Naive thymus-derived CD8-positive, alpha-beta T cell (primary cell): Measurements from ENCODE around the gene INSYN2B. TPM values are rescaled to one million over a fixed set of nuclear protein-coding genes. Genes with fewer than 3 reads are reported as not detected.

ENCODE experiments used
- ATAC-seq, 2 donors: fragments of 150-1000 bp; cut with Tn5 transposase in 1 of 2; sonication (Bioruptor Pico), chemical (Tn5 transposase) in 1 of 2; 1 replicate in 1 of 2; 2 replicates in 1 of 2; pipeline ENCODE4 v1.10.0; 2021; ENCODE audit warnings: mild to moderate bottlenecking in 2 of 2, moderate library complexity in 2 of 2
- POLR2A ChIA-PET: fragments of 350-600 bp; sonication (Branson Sonifier 250); formaldehyde crosslinking; loops from one replicate; lab custom pipeline; 2021; ENCODE audit warnings: antibody characterized with exemption; lab: Charles Lee
- DNase-seq, 10 donors: peaks; one replicate each; pipeline versions ENCODE4 v3.0.0 to v3.0.0-alpha.2; 2020 to 2022
- H3K27ac Mint-ChIP-seq, 10 donors: one replicate each; pipeline ENCODE4 v1.8.0; 2020 to 2022; ENCODE audit warnings: mild to moderate bottlenecking in 10 of 10, mixed read lengths in 10 of 10, moderate library complexity in 4 of 10, inconsistent platforms in 1 of 10
- H3K27me3 Mint-ChIP-seq, 5 donors: one replicate each; pipeline ENCODE4 v1.8.0; 2021 to 2022; ENCODE audit warnings: mixed read lengths in 5 of 5
- H3K36me3 Mint-ChIP-seq, 3 donors: one replicate each; pipeline ENCODE4 v1.8.0; 2020 to 2022; ENCODE audit warnings: mixed read lengths in 3 of 3, mild to moderate bottlenecking in 2 of 3, inconsistent platforms in 1 of 3
- H3K4me1 Mint-ChIP-seq, 4 donors: one replicate each; pipeline ENCODE4 v1.8.0; 2021 to 2022; ENCODE audit warnings: mixed read lengths in 4 of 4
- H3K4me3 Mint-ChIP-seq, 10 donors: one replicate each; pipeline ENCODE4 v1.8.0; 2020 to 2022; ENCODE audit warnings: mild to moderate bottlenecking in 10 of 10, mixed read lengths in 10 of 10, moderate library complexity in 6 of 10, inconsistent platforms in 1 of 10
- H3K9me3 Mint-ChIP-seq, 9 donors: one replicate each; pipeline ENCODE4 v1.8.0; 2020 to 2022; ENCODE audit warnings: mixed read lengths in 9 of 9, mild to moderate bottlenecking in 3 of 9, inconsistent platforms in 1 of 9, moderate library complexity in 1 of 9
- polyA plus RNA-seq, 3 donors: library from polyadenylated mRNA; unstranded; fragments of 300-500 nt; fragmentation: Illumina TruSeq; gene quantifications; one replicate each; pipeline ENCODE4 v1.2.3, GENCODE V29; 2021
- total RNA-seq, 8 experiments: library from RNA in 2 of 8; stranded (reverse) in 2 of 8; gene quantifications; one replicate each; pipeline ENCODE4 v1.2.3 and lab custom pipeline; 2021 to 2026

Gene INSYN2B
- total and polyA plus RNA-seq, 5 experiments from 2014 or later: 0.05 TPM; not detected in 4

DNA sequence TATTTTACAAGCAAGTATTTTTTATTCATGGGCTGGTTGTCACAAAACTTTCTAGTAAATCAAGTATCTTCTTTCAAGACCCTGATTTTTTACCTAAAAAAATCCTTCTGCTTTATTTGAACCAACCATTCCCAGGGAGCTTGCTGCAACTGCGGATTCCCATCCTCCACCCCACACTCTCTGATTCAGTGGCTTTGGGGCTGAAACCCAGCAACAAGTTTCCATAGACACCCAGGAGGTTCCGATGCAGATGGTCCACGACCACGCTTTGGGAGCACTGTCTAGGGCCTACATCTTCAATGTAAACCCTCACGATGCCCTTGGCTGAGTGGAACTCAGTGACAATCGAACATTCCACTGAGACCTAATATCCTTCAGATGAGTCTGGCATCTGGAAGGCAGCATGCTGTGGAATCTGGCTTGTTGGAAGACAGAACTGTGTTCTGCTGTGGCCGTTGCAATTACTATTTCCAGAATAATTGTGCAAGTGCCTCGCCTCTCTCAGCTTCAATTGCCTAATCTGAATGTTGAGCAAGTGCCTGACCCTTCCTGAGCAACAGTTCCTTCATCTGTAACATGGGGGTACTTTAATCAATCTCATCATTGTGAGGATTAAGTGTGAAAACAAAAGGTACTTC is 105.1 kb downstream of the INSYN2B start:
- ATAC-seq (no peak), DNase-seq (no peak)
- H3K4me1 Mint-ChIP-seq: peaks cover 12 to 36% (median 19%) of the 10 kb centered on the region in 4 donors
- H3K27ac Mint-ChIP-seq: peak overlapping the region in 1 of 10 donors; percentile 32
- peaks cover 5 to 73% (median 26%) of the 10 kb centered on the region in 3 donors for H3K36me3 Mint-ChIP-seq
- POLR2A ChIA-PET: no interaction called here
- no peak overlapping the region for H3K4me3 Mint-ChIP-seq
- H3K27me3 Mint-ChIP-seq: no peaks in the 10 kb centered on the region
- no peaks in the 10 kb centered on the region for H3K9me3 Mint-ChIP-seq

DNA sequence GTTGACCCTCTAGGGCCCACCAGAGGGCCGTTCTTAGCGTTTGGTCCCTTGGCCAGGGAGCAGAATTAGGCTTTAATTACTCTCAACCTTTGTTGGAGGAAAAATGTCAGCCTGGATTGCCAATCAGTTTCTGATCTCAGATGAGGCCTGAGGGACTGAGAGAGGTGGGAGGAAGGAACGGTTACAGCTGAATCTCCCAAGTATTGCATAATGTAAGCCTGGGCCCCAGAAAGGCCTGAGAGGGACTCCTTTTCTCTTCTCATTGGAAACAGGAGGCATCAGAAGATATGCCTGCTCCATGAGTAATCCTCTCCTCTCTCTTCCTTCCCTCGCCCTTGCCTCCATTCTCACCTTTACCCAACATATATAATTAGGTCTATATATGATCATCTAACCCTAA is 105.7 kb downstream of the INSYN2B start:
- Mint-ChIP-seq H3K27ac (peak overlapping the region in 1 of 10 donors; percentile 32), H3K27me3 (no peaks in the 10 kb centered on the region), H3K9me3 (no peaks in the 10 kb centered on the region), H3K4me1 (peaks cover 14 to 36% (median 17%) of the 10 kb centered on the region in 4 donors), H3K4me3 (no peak overlapping the region), H3K36me3 (peaks cover 5 to 79% (median 30%) of the 10 kb centered on the region in 3 donors)
- POLR2A ChIA-PET: no interaction called here
- no peak for ATAC-seq
- DNase-seq: no peak

- no peak for DNase-seq
- no peak for ATAC-seq
- no peak overlapping the region for H3K27ac Mint-ChIP-seq
- H3K4me1 Mint-ChIP-seq: peaks cover 13 to 33% (median 15%) of the 10 kb centered on the region in 4 donors
- H3K36me3 Mint-ChIP-seq: peaks cover 5 to 79% (median 27%) of the 10 kb centered on the region in 3 donors
- no peaks in the 10 kb centered on the region for H3K9me3 Mint-ChIP-seq
- no peaks in the 10 kb centered on the region for H3K27me3 Mint-ChIP-seq
- H3K4me3 Mint-ChIP-seq: no peak overlapping the region
- POLR2A ChIA-PET: interaction anchor here (0.6 kb wide), 1 partner anchor 869 kb away, joined by 3 read pairs; no protein-coding TSS in a partner anchor
These were observed 106.7 kb downstream of the INSYN2B start for GRCh38 chr5:169873642-169874041.

DNA sequence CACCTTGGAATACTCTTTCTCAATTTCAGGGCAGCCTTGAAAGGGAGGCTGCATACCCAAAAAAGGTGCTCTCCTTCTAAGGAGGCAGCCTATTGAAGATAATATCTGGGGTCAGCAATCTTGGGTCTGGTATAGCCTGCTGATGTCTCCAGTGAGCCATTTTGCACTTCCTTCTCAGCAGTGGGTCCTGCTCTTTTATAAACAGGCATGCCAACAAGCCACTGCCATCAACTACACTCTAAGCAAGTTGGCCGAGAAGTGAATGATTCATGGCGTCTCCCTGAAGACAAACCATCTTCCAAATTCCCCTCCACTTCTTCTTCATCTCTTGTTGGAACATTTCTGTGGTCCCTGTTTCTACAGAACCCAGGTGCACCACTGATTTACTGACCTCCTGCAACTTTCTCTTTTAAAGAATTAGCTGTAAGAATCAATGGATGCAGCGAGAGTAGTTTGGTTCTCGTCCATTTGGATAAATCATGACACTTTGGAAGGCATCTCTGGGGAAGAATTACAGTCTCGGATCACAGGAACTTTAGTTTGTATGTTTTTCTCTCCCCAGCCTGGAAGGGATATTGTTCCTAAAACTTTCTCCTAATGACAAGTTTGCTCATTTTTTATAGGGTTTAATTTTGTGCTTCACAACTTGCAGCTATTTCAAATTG is 108.3 kb downstream of the INSYN2B start:
- Mint-ChIP-seq H3K27ac (no peak overlapping the region), H3K36me3 (peaks cover 10 to 76% (median 33%) of the 10 kb centered on the region in 3 donors), H3K4me1 (peaks cover 8 to 20% (median 10%) of the 10 kb centered on the region in 4 donors), H3K4me3 (no peak overlapping the region), H3K9me3 (no peaks in the 10 kb centered on the region), H3K27me3 (no peaks in the 10 kb centered on the region)
- ATAC-seq (no peak), DNase-seq (no peak)
- POLR2A ChIA-PET: no interaction called here

DNA sequence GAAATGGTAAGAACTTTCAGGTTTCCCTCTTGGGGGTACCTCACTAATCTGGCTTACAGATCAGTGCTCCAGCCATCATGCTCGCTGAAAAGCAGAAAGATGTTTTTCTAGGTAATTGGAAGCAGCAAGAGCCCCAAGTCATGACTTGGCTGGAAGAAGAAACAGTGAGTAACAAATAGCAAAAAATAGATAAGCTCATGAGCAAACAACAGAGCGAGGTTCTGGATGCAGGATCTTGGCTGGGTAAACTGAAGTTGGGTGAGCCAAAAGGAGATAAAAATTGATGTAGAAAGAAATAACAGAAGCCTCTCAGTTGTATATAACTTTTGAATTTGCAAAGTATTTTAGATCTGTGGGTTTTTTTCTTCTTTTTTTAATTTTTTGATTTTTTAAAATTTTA is 110.1 kb downstream of the INSYN2B start:
- no peaks in the 10 kb centered on the region for H3K9me3 Mint-ChIP-seq
- H3K27me3 Mint-ChIP-seq: no peaks in the 10 kb centered on the region
- POLR2A ChIA-PET: no interaction called here
- peaks cover 10 to 72% (median 38%) of the 10 kb centered on the region in 3 donors for H3K36me3 Mint-ChIP-seq
- peaks cover 0 to 12% (median 9%) of the 10 kb centered on the region in 4 donors for H3K4me1 Mint-ChIP-seq
- H3K4me3 Mint-ChIP-seq: no peak overlapping the region
- no peak for DNase-seq
- ATAC-seq: no peak
- no peak overlapping the region for H3K27ac Mint-ChIP-seq

- Mint-ChIP-seq H3K9me3 (no peaks in the 10 kb centered on the region), H3K27ac (peak overlapping the region in 1 of 10 donors; percentile 34), H3K4me3 (no peak overlapping the region), H3K4me1 (peaks cover 0 to 20% (median 10%) of the 10 kb centered on the region in 4 donors), H3K36me3 (peaks cover 10 to 64% (median 35%) of the 10 kb centered on the region in 3 donors), H3K27me3 (no peaks in the 10 kb centered on the region)
- no peak for ATAC-seq
- POLR2A ChIA-PET: no interaction called here
- no peak for DNase-seq
These were observed 111.2 kb downstream of the INSYN2B start for GRCh38 chr5:169869066-169869465.

- no peak for DNase-seq
- peaks cover 10 to 67% (median 35%) of the 10 kb centered on the region in 3 donors for H3K36me3 Mint-ChIP-seq
These were observed 112.9 kb downstream of the INSYN2B start for GRCh38 chr5:169867347-169867746.

DNA sequence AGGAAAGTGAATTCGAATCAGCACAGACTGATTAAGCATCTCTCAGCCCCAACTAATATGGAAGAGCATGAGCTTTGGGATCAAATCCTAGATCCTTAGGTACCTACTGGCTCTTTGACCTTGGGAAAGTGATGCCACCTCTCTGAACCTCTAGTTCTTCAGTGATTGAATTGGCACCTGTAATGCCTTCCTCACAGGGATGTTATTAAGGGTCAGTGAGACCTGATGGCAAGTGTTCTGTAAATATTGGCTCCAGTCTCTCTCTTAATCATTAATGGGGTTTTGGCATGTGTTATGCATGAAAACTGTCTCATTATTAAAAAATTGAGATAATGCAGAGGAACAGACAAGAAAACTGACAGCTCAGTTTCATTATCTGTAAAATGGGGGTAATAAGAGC is 115.8 kb downstream of the INSYN2B start:
- H3K27me3 Mint-ChIP-seq: no peaks in the 10 kb centered on the region
- peak overlapping the region in 2 of 10 donors; percentile 16 to 18 for H3K27ac Mint-ChIP-seq
- no peak for ATAC-seq
- no peaks in the 10 kb centered on the region for H3K9me3 Mint-ChIP-seq
- H3K36me3 Mint-ChIP-seq: peaks cover 10 to 55% (median 24%) of the 10 kb centered on the region in 3 donors
- H3K4me1 Mint-ChIP-seq: peaks cover 7 to 26% (median 18%) of the 10 kb centered on the region in 4 donors
- POLR2A ChIA-PET: no interaction called here
- no peak overlapping the region for H3K4me3 Mint-ChIP-seq
- DNase-seq: no peak

More at GRCh38 chr5:169867347-169867746, 112.9 kb downstream of the INSYN2B start:
- Mint-ChIP-seq H3K4me3 (no peak overlapping the region), H3K27ac (peak overlapping the region in 1 of 10 donors; percentile 15), H3K9me3 (no peaks in the 10 kb centered on the region), H3K27me3 (no peaks in the 10 kb centered on the region), H3K4me1 (peaks cover 0 to 20% (median 10%) of the 10 kb centered on the region in 4 donors)
- no peak for ATAC-seq
- POLR2A ChIA-PET: no interaction called here

DNA sequence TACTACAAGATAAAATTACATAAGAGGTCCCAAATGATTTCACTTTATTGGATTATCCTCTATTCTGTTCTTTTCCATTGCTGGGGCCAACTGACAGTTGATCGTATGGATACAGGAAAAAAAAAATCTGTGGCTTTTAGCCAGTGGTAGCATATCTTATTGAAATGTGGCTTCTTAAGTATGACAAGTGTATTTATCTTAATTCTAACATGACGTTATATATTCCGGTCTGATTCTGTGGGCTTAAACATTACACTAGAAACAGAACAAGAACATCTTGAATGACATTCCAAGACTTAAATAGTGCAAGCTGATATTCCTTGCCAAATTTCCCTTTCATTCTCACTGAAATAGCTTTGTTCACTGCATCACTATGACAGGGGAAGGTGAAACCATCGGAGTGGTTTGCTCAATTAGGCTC is 117.9 kb downstream of the INSYN2B start:
- POLR2A ChIA-PET: no interaction called here
- no peaks in the 10 kb centered on the region for H3K9me3 Mint-ChIP-seq
- peaks cover 13 to 34% (median 25%) of the 10 kb centered on the region in 4 donors for H3K4me1 Mint-ChIP-seq
- ATAC-seq (no peak), DNase-seq (no peak)
- H3K27me3 Mint-ChIP-seq: no peaks in the 10 kb centered on the region
- peak overlapping the region in 1 of 10 donors; percentile 37 for H3K27ac Mint-ChIP-seq
- H3K4me3 Mint-ChIP-seq: no peak overlapping the region
- peaks cover 2 to 53% (median 21%) of the 10 kb centered on the region in 3 donors for H3K36me3 Mint-ChIP-seq

DNA sequence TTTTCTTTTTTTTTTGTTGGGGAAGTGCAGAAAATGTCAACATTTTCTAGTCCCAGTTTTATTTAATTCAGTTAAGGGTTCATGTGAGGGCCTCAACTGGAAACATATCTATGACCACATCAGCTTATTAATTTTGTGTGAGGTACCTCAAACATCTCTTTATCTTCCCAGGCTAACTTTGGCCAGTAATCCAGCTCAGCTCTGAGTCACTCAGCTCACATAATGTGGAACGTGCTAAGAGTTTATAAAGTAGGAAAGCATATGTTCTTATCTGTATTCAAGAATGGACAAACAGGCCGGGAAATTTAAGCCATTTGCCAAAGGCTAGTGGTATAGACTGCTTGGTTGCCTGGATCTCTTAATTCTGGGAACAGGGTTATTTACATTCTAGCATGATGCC is 118.4 kb downstream of the INSYN2B start:
- ATAC-seq (no peak), DNase-seq (no peak)
- Mint-ChIP-seq H3K4me3 (no peak overlapping the region), H3K9me3 (no peaks in the 10 kb centered on the region), H3K36me3 (peaks cover 0 to 57% (median 22%) of the 10 kb centered on the region in 3 donors), H3K27ac (no peak overlapping the region), H3K4me1 (peaks cover 13 to 34% (median 27%) of the 10 kb centered on the region in 4 donors), H3K27me3 (no peaks in the 10 kb centered on the region)
- POLR2A ChIA-PET: no interaction called here

DNA sequence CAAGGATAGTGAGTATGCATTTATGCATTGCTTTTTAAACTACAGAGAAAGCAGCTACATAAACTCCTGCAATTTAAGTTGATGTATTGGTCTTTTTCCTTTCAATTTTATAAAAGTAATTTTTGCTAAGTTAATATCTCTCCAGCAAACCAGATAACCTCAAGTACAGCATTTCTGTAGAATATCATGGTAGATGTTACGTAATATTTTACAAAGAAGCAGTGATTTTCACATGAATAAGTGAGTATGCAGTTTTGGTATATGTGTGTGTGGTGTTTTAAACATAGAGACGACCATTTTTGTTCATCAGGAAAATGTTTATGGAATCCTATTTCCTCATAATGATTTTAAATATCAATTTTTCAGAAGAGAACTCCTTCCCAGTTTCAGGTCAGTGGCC is 118.9 kb downstream of the INSYN2B start:
- DNase-seq (no peak), ATAC-seq (no peak)
- Mint-ChIP-seq H3K9me3 (no peaks in the 10 kb centered on the region), H3K36me3 (peaks cover 0 to 56% (median 18%) of the 10 kb centered on the region in 3 donors), H3K27ac (no peak overlapping the region), H3K27me3 (no peaks in the 10 kb centered on the region), H3K4me3 (no peak overlapping the region), H3K4me1 (peaks cover 13 to 34% (median 26%) of the 10 kb centered on the region in 4 donors)
- POLR2A ChIA-PET: no interaction called here

- no peaks in the 10 kb centered on the region for H3K9me3 Mint-ChIP-seq
- no peak overlapping the region for H3K4me3 Mint-ChIP-seq
- DNase-seq (no peak), ATAC-seq (no peak)
- POLR2A ChIA-PET: no interaction called here
- peaks cover 13 to 36% (median 26%) of the 10 kb centered on the region in 4 donors for H3K4me1 Mint-ChIP-seq
- no peaks in the 10 kb centered on the region for H3K27me3 Mint-ChIP-seq
- H3K27ac Mint-ChIP-seq: peak overlapping the region in 1 of 10 donors; percentile 40
- peaks cover 0 to 58% (median 17%) of the 10 kb centered on the region in 3 donors for H3K36me3 Mint-ChIP-seq
These were observed 119.7 kb downstream of the INSYN2B start for GRCh38 chr5:169860585-169860984.

- Mint-ChIP-seq H3K4me1 (peaks cover 18 to 44% (median 30%) of the 10 kb centered on the region in 4 donors), H3K27ac (peak overlapping the region in 1 of 10 donors; percentile 44)
These were observed 123.7 kb downstream of the INSYN2B start for GRCh38 chr5:169856571-169856970.

More at GRCh38 chr5:169856571-169856970, 123.7 kb downstream of the INSYN2B start:
- no peak overlapping the region for H3K4me3 Mint-ChIP-seq
- POLR2A ChIA-PET: no interaction called here
- H3K27me3 Mint-ChIP-seq: no peaks in the 10 kb centered on the region
- no peak for ATAC-seq
- DNase-seq: no peak
- H3K36me3 Mint-ChIP-seq: peaks cover 12 to 71% (median 44%) of the 10 kb centered on the region in 3 donors
- peaks cover 0 to 15% (median 7%) of the 10 kb centered on the region in 9 donors for H3K9me3 Mint-ChIP-seq
